ENCODE measurements around the gene IER2.

The IER2 gene

GRCh38 chr19:13104360-13104847, 45.8 kb upstream of the IER2 start:
- Histone ChIP-seq H2BK120ac (ENCODE audit: low read depth, low read length) (no peak overlapping the region), H3K27me3 (ENCODE audit: control insufficient read depth in 1 of 2, insufficient read depth in 1 of 2, low read length in 2 of 2) (peaks cover 0 to 6% of the 10 kb centered on the region in 2 experiments), H3K9ac (ENCODE audit: low read length) (no peak overlapping the region), H3K79me1 (replicated peaks; ENCODE audit: low read length, poor library complexity, severe bottlenecking) (peaks cover 5% of the 10 kb centered on the region), H3K18ac (ENCODE audit: low read depth in 1 of 2, low read length in 2 of 2) (no peak overlapping the region), H3K36me3 (ENCODE audit: control insufficient read depth in 1 of 2, insufficient read depth in 2 of 2, low read depth in 1 of 2, low read length in 2 of 2) (peaks cover 17 to 40% of the 10 kb centered on the region in 2 experiments), H2BK15ac (ENCODE audit: low read depth, poor library complexity, severe bottlenecking) (no peak overlapping the region), H3K14ac (ENCODE audit: low read length in 2 of 2) (no peak overlapping the region), H4K8ac (ENCODE audit: low read length) (no peak overlapping the region), H3K4me3 (ENCODE audit: insufficient read depth in 1 of 2, low read depth in 1 of 2, low read length in 2 of 2) (no peak overlapping the region), H2BK5ac (ENCODE audit: low read depth, low read length, poor library complexity, severe bottlenecking) (no peak overlapping the region), H3K23ac (ENCODE audit: low read length in 2 of 2) (no peak overlapping the region), H3K4me2 (ENCODE audit: low read length, poor library complexity, severe bottlenecking) (no peak overlapping the region), H4K91ac (ENCODE audit: low read length) (peak overlapping the region; percentile 11), H2AFZ (ENCODE audit: low read depth, low read length) (no peak overlapping the region), H3K9me3 (ENCODE audit: control insufficient read depth, low read length) (no peaks in the 10 kb centered on the region), H3K27ac (ENCODE audit: low read length, poor library complexity, severe bottlenecking) (no peak overlapping the region), H3K4ac (ENCODE audit: low read depth in 1 of 2, low read length in 2 of 2) (no peak overlapping the region), H3K4me1 (ENCODE audit: control insufficient read depth, insufficient read depth, low read depth, low read length) (peaks cover 14% of the 10 kb centered on the region), H2AK5ac (ENCODE audit: low read length, severe bottlenecking) (no peak overlapping the region), H2BK12ac (ENCODE audit: low read length in 2 of 2) (no peak overlapping the region)
- DNase-seq: no peak
- WGBS: 52% methylated on average over 20 of the region's 33 CpGs

- H3K9me3 ChIP-seq (ENCODE audit: control insufficient read depth, low read length): no peaks in the 10 kb centered on the region
- no peak for DNase-seq
- H3K36me3 ChIP-seq (ENCODE audit: control insufficient read depth in 1 of 2, insufficient read depth in 2 of 2, low read depth in 1 of 2, low read length in 2 of 2): peaks cover 24 to 47% of the 10 kb centered on the region in 2 experiments
- no peaks in the 10 kb centered on the region for H3K27me3 ChIP-seq (ENCODE audit: control insufficient read depth in 1 of 2, insufficient read depth in 1 of 2, low read length in 2 of 2)
- no peak overlapping the region for H4K8ac ChIP-seq (ENCODE audit: low read length)
- no peak overlapping the region for H3K4ac ChIP-seq (ENCODE audit: low read depth in 1 of 2, low read length in 2 of 2)
- H3K27ac ChIP-seq (ENCODE audit: low read length, poor library complexity, severe bottlenecking): no peak overlapping the region
- no peak overlapping the region for H2BK120ac ChIP-seq (ENCODE audit: low read depth, low read length)
- peaks cover 13% of the 10 kb centered on the region for H3K4me1 ChIP-seq (ENCODE audit: control insufficient read depth, insufficient read depth, low read depth, low read length)
- H3K9ac ChIP-seq (ENCODE audit: low read length): no peak overlapping the region
- no peak overlapping the region for H2AK5ac ChIP-seq (ENCODE audit: low read length, severe bottlenecking)
- no peak overlapping the region for H2BK12ac ChIP-seq (ENCODE audit: low read length in 2 of 2)
- WGBS: 96% methylated on average over 26 of the region's 29 CpGs
- H3K79me1 ChIP-seq (replicated peaks; ENCODE audit: low read length, poor library complexity, severe bottlenecking): peaks cover 7% of the 10 kb centered on the region
- H2AFZ ChIP-seq (ENCODE audit: low read depth, low read length): no peak overlapping the region
- no peak overlapping the region for H3K23ac ChIP-seq (ENCODE audit: low read length in 2 of 2)
- H3K4me3 ChIP-seq (ENCODE audit: insufficient read depth in 1 of 2, low read depth in 1 of 2, low read length in 2 of 2): no peak overlapping the region
- no peak overlapping the region for H3K18ac ChIP-seq (ENCODE audit: low read depth in 1 of 2, low read length in 2 of 2)
- no peak overlapping the region for H3K14ac ChIP-seq (ENCODE audit: low read length in 2 of 2)
- H3K4me2 ChIP-seq (ENCODE audit: low read length, poor library complexity, severe bottlenecking): no peak overlapping the region
- no peak overlapping the region for H2BK5ac ChIP-seq (ENCODE audit: low read depth, low read length, poor library complexity, severe bottlenecking)
- no peak overlapping the region for H2BK15ac ChIP-seq (ENCODE audit: low read depth, poor library complexity, severe bottlenecking)
- H4K91ac ChIP-seq (ENCODE audit: low read length): no peak overlapping the region
These were observed 45.1 kb upstream of the IER2 start for GRCh38 chr19:13104848-13105711.

- DNase-seq: no peak
- 98% methylated on average over 27 of the region's 30 CpGs for WGBS
- no peak overlapping the region for H2AK5ac ChIP-seq (ENCODE audit: low read length, severe bottlenecking)
- no peak overlapping the region for H2BK12ac ChIP-seq (ENCODE audit: low read length in 2 of 2)
- H3K79me1 ChIP-seq (replicated peaks; ENCODE audit: low read length, poor library complexity, severe bottlenecking): peaks cover 19% of the 10 kb centered on the region
- no peak overlapping the region for H2BK5ac ChIP-seq (ENCODE audit: low read depth, low read length, poor library complexity, severe bottlenecking)
- peak overlapping the region in 1 of 2 experiments; percentile 9 for H3K23ac ChIP-seq (ENCODE audit: low read length in 2 of 2)
- H3K9me3 ChIP-seq (ENCODE audit: control insufficient read depth, low read length): no peaks in the 10 kb centered on the region
- H3K27me3 ChIP-seq (ENCODE audit: control insufficient read depth in 1 of 2, insufficient read depth in 1 of 2, low read length in 2 of 2): no peaks in the 10 kb centered on the region
- no peak overlapping the region for H2AFZ ChIP-seq (ENCODE audit: low read depth, low read length)
- H2BK120ac ChIP-seq (ENCODE audit: low read depth, low read length): no peak overlapping the region
- no peak overlapping the region for H3K4me3 ChIP-seq (ENCODE audit: insufficient read depth in 1 of 2, low read depth in 1 of 2, low read length in 2 of 2)
- H3K36me3 ChIP-seq (ENCODE audit: control insufficient read depth in 1 of 2, insufficient read depth in 2 of 2, low read depth in 1 of 2, low read length in 2 of 2): peaks cover 48 to 65% of the 10 kb centered on the region in 2 experiments
- no peak overlapping the region for H3K27ac ChIP-seq (ENCODE audit: low read length, poor library complexity, severe bottlenecking)
- H3K9ac ChIP-seq (ENCODE audit: low read length): no peak overlapping the region
- H3K4ac ChIP-seq (ENCODE audit: low read depth in 1 of 2, low read length in 2 of 2): no peak overlapping the region
- no peak overlapping the region for H4K8ac ChIP-seq (ENCODE audit: low read length)
- no peak overlapping the region for H3K14ac ChIP-seq (ENCODE audit: low read length in 2 of 2)
- H3K18ac ChIP-seq (ENCODE audit: low read depth in 1 of 2, low read length in 2 of 2): no peak overlapping the region
- H4K91ac ChIP-seq (ENCODE audit: low read length): no peak overlapping the region
- H2BK15ac ChIP-seq (ENCODE audit: low read depth, poor library complexity, severe bottlenecking): no peak overlapping the region
- no peak overlapping the region for H3K4me2 ChIP-seq (ENCODE audit: low read length, poor library complexity, severe bottlenecking)
- peaks cover 2% of the 10 kb centered on the region for H3K4me1 ChIP-seq (ENCODE audit: control insufficient read depth, insufficient read depth, low read depth, low read length)
These were observed 40.7 kb upstream of the IER2 start for GRCh38 chr19:13109361-13110098.

GRCh38 chr19:13110099-13110610, 40.1 kb upstream of the IER2 start:
- H3K4me1 ChIP-seq (ENCODE audit: control insufficient read depth, insufficient read depth, low read depth, low read length): peaks cover 4% of the 10 kb centered on the region
- H2AFZ ChIP-seq (ENCODE audit: low read depth, low read length): no peak overlapping the region
- no peak overlapping the region for H3K27ac ChIP-seq (ENCODE audit: low read length, poor library complexity, severe bottlenecking)
- peaks cover 53 to 61% of the 10 kb centered on the region in 2 experiments for H3K36me3 ChIP-seq (ENCODE audit: control insufficient read depth in 1 of 2, insufficient read depth in 2 of 2, low read depth in 1 of 2, low read length in 2 of 2)
- H2BK120ac ChIP-seq (ENCODE audit: low read depth, low read length): no peak overlapping the region
- no peaks in the 10 kb centered on the region for H3K9me3 ChIP-seq (ENCODE audit: control insufficient read depth, low read length)
- H2BK12ac ChIP-seq (ENCODE audit: low read length in 2 of 2): no peak overlapping the region
- H2AK5ac ChIP-seq (ENCODE audit: low read length, severe bottlenecking): no peak overlapping the region
- no peak overlapping the region for H3K4me2 ChIP-seq (ENCODE audit: low read length, poor library complexity, severe bottlenecking)
- peaks cover 21% of the 10 kb centered on the region for H3K79me1 ChIP-seq (replicated peaks; ENCODE audit: low read length, poor library complexity, severe bottlenecking)
- H3K4ac ChIP-seq (ENCODE audit: low read depth in 1 of 2, low read length in 2 of 2): no peak overlapping the region
- H4K91ac ChIP-seq (ENCODE audit: low read length): no peak overlapping the region
- WGBS: 96% methylated on average over 11 of the region's 15 CpGs
- H4K8ac ChIP-seq (ENCODE audit: low read length): no peak overlapping the region
- H3K4me3 ChIP-seq (ENCODE audit: insufficient read depth in 1 of 2, low read depth in 1 of 2, low read length in 2 of 2): no peak overlapping the region
- H2BK5ac ChIP-seq (ENCODE audit: low read depth, low read length, poor library complexity, severe bottlenecking): no peak overlapping the region
- no peak overlapping the region for H3K18ac ChIP-seq (ENCODE audit: low read depth in 1 of 2, low read length in 2 of 2)
- H3K23ac ChIP-seq (ENCODE audit: low read length in 2 of 2): no peak overlapping the region
- no peak for DNase-seq
- no peak overlapping the region for H3K14ac ChIP-seq (ENCODE audit: low read length in 2 of 2)
- no peak overlapping the region for H3K9ac ChIP-seq (ENCODE audit: low read length)
- H2BK15ac ChIP-seq (ENCODE audit: low read depth, poor library complexity, severe bottlenecking): no peak overlapping the region
- no peaks in the 10 kb centered on the region for H3K27me3 ChIP-seq (ENCODE audit: control insufficient read depth in 1 of 2, insufficient read depth in 1 of 2, low read length in 2 of 2)

All from mesenchymal stem cell (in vitro differentiated cells and primary cell).